Measurements from ENCODE around the gene SETX. TPM values are rescaled to one million over a fixed set of nuclear protein-coding genes. Genes with fewer than 3 reads are reported as not detected.
A peak's percentile ranks its signal among the peaks of the same experiment; 100 is the strongest.

SETX gene
- total RNA-seq, 3 donors from 2014 or later = 56.2 to 83.6 (median 80.3) TPM

- peak overlapping the region in 1 of 2 donors; percentile 6 for H3K27ac ChIP-seq
- peaks cover 0 to 14% of the 10 kb centered on the region in 2 donors for H3K27me3 ChIP-seq
- H3K4me3 ChIP-seq = peak overlapping the region; percentile 55 to 88 (median 68)
- no peaks in the 10 kb centered on the region for H3K36me3 ChIP-seq
- peak; percentile 87 to 95 for DNase-seq (ENCODE audit: low spot score in 2 of 2)
- H3K4me1 ChIP-seq = no peaks in the 10 kb centered on the region
- intact Hi-C loops (cut with DNase I; ENCODE audit: low total_unique reads) = no loop called here
- TF ChIP-seq CTCF (IDR thresholded peaks at IDR 0.05) (no peak), POLR2A (IDR thresholded peaks at IDR 0.05) (no peak), POLR2AphosphoS5 (IDR thresholded peaks at IDR 0.05) (no peak)
- H3K9me3 ChIP-seq = no peaks in the 10 kb centered on the region
Observed at GRCh38 chr9:132240841-132241482, 113.8 kb downstream of the SETX start.

- no peak for DNase-seq (ENCODE audit: low spot score in 2 of 2)
- intact Hi-C loops (cut with DNase I; ENCODE audit: low total_unique reads) = no loop called here
- no peaks in the 10 kb centered on the region for H3K36me3 ChIP-seq
- peak overlapping the region in 1 of 2 donors; percentile 6 for H3K27ac ChIP-seq
- H3K9me3 ChIP-seq = no peaks in the 10 kb centered on the region
- H3K4me3 ChIP-seq = peak overlapping the region; percentile 55 to 88 (median 68)
- no peak for TF ChIP-seq POLR2AphosphoS5 (IDR thresholded peaks at IDR 0.05)
- no peak for TF ChIP-seq POLR2A (IDR thresholded peaks at IDR 0.05)
- no peak for TF ChIP-seq CTCF (IDR thresholded peaks at IDR 0.05)
- H3K27me3 ChIP-seq = peaks cover 0 to 19% of the 10 kb centered on the region in 2 donors
- no peaks in the 10 kb centered on the region for H3K4me1 ChIP-seq
Observed at GRCh38 chr9:132239999-132240840, 114.6 kb downstream of the SETX start.

GRCh38 chr9:132239518-132239917, 115.3 kb downstream of the SETX start:
- Histone ChIP-seq H3K36me3 (no peaks in the 10 kb centered on the region), H3K27ac (no peak overlapping the region), H3K4me1 (no peaks in the 10 kb centered on the region), H3K27me3 (peaks cover 0 to 26% of the 10 kb centered on the region in 2 donors), H3K9me3 (no peaks in the 10 kb centered on the region), H3K4me3 (no peak overlapping the region)
- TF ChIP-seq CTCF (IDR thresholded peaks at IDR 0.05) (no peak), POLR2AphosphoS5 (IDR thresholded peaks at IDR 0.05) (no peak)
- no peak for DNase-seq (ENCODE audit: low spot score in 2 of 2)
- intact Hi-C loops (cut with DNase I; ENCODE audit: low total_unique reads) = no loop called here

- no peak for DNase-seq (ENCODE audit: low spot score in 2 of 2)
- TF ChIP-seq CTCF (IDR thresholded peaks at IDR 0.05) = no peak
- Histone ChIP-seq H3K27me3 (peaks cover 0 to 28% of the 10 kb centered on the region in 2 donors), H3K4me1 (no peaks in the 10 kb centered on the region), H3K9me3 (no peaks in the 10 kb centered on the region), H3K4me3 (no peak overlapping the region), H3K27ac (no peak overlapping the region), H3K36me3 (no peaks in the 10 kb centered on the region)
- intact Hi-C loops (cut with DNase I; ENCODE audit: low total_unique reads) = no loop called here
Observed at GRCh38 chr9:132238992-132239391, 115.8 kb downstream of the SETX start.

Data from breast epithelium (tissue), 4 donors.